ENCODE data around the gene DGAT2.

DGAT2 gene

GRCh38 chr11:75795276-75796090 lies 26.9 kb downstream of the DGAT2 start:
- H3K4me1 ChIP-seq (ENCODE audit: control insufficient read depth in 1 of 2, insufficient read depth in 2 of 2, low read length in 2 of 2) = no peaks in the 10 kb centered on the region
- no peaks in the 10 kb centered on the region for H3K27me3 ChIP-seq (ENCODE audit: low read depth, low read length)
- H3K27ac ChIP-seq (ENCODE audit: low read length) = no peak overlapping the region
- H3K36me3 ChIP-seq (ENCODE audit: control insufficient read depth in 1 of 2, insufficient read depth in 2 of 2, low read length in 2 of 2) = no peaks in the 10 kb centered on the region
- no peak overlapping the region for H3K4me3 ChIP-seq (ENCODE audit: low read depth in 1 of 2, low read length in 2 of 2)
- H3K9me3 ChIP-seq (ENCODE audit: control insufficient read depth in 1 of 2, low read length in 2 of 2) = no peaks in the 10 kb centered on the region

GRCh38 chr11:75796091-75796435 lies 27.5 kb downstream of the DGAT2 start:
- H3K4me1 ChIP-seq (ENCODE audit: control insufficient read depth in 1 of 2, insufficient read depth in 2 of 2, low read length in 2 of 2) = no peaks in the 10 kb centered on the region
- H3K36me3 ChIP-seq (ENCODE audit: control insufficient read depth in 1 of 2, insufficient read depth in 2 of 2, low read length in 2 of 2) = no peaks in the 10 kb centered on the region
- no peak overlapping the region for H3K27ac ChIP-seq (ENCODE audit: low read length)
- no peak overlapping the region for H3K4me3 ChIP-seq (ENCODE audit: low read depth in 1 of 2, low read length in 2 of 2)
- H3K27me3 ChIP-seq (ENCODE audit: low read depth, low read length) = no peaks in the 10 kb centered on the region
- H3K9me3 ChIP-seq (ENCODE audit: control insufficient read depth in 1 of 2, low read length in 2 of 2) = no peaks in the 10 kb centered on the region

DNA sequence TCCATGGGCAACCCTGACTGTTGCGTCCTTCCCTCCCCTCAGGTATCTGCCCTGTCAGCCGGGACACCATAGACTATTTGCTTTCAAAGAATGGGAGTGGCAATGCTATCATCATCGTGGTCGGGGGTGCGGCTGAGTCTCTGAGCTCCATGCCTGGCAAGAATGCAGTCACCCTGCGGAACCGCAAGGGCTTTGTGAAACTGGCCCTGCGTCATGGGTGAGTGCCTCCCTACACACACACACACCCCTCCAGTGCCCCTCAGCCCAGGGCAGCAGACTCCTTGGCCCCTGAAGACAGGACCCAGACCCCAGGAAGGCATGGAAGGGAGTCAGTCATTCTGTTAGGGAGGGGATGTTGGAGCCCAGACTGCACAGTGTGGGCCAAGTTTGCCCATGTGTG lies 28.5 kb downstream of the DGAT2 start:
- Histone ChIP-seq H3K9me3 (ENCODE audit: control insufficient read depth in 1 of 2, low read length in 2 of 2) (no peaks in the 10 kb centered on the region), H3K27ac (ENCODE audit: low read length) (no peak overlapping the region), H3K36me3 (ENCODE audit: control insufficient read depth in 1 of 2, insufficient read depth in 2 of 2, low read length in 2 of 2) (no peaks in the 10 kb centered on the region)

GRCh38 chr11:75797792-75798191 lies 29.2 kb downstream of the DGAT2 start:
- Histone ChIP-seq H3K27ac (ENCODE audit: low read length) (no peak overlapping the region), H3K9me3 (ENCODE audit: control insufficient read depth in 1 of 2, low read length in 2 of 2) (no peaks in the 10 kb centered on the region), H3K4me1 (ENCODE audit: control insufficient read depth in 1 of 2, insufficient read depth in 2 of 2, low read length in 2 of 2) (no peaks in the 10 kb centered on the region), H3K4me3 (ENCODE audit: low read depth in 1 of 2, low read length in 2 of 2) (no peak overlapping the region), H3K36me3 (ENCODE audit: control insufficient read depth in 1 of 2, insufficient read depth in 2 of 2, low read length in 2 of 2) (no peaks in the 10 kb centered on the region), H3K27me3 (ENCODE audit: low read depth, low read length) (no peaks in the 10 kb centered on the region)

More for the DNA sequence above, 28.5 kb downstream of the DGAT2 start:
- no peak overlapping the region for H3K4me3 ChIP-seq (ENCODE audit: low read depth in 1 of 2, low read length in 2 of 2)
- H3K27me3 ChIP-seq (ENCODE audit: low read depth, low read length) = no peaks in the 10 kb centered on the region
- no peaks in the 10 kb centered on the region for H3K4me1 ChIP-seq (ENCODE audit: control insufficient read depth in 1 of 2, insufficient read depth in 2 of 2, low read length in 2 of 2)

- no peaks in the 10 kb centered on the region for H3K27me3 ChIP-seq (ENCODE audit: low read depth, low read length)
- H3K27ac ChIP-seq (ENCODE audit: low read length) = no peak overlapping the region
- H3K4me1 ChIP-seq (ENCODE audit: control insufficient read depth in 1 of 2, insufficient read depth in 2 of 2, low read length in 2 of 2) = no peaks in the 10 kb centered on the region
- H3K4me3 ChIP-seq (ENCODE audit: low read depth in 1 of 2, low read length in 2 of 2) = no peak overlapping the region
- H3K36me3 ChIP-seq (ENCODE audit: control insufficient read depth in 1 of 2, insufficient read depth in 2 of 2, low read length in 2 of 2) = no peaks in the 10 kb centered on the region
- H3K9me3 ChIP-seq (ENCODE audit: control insufficient read depth in 1 of 2, low read length in 2 of 2) = no peaks in the 10 kb centered on the region
These were observed 31.6 kb downstream of the DGAT2 start for GRCh38 chr11:75800136-75800675.

DNA sequence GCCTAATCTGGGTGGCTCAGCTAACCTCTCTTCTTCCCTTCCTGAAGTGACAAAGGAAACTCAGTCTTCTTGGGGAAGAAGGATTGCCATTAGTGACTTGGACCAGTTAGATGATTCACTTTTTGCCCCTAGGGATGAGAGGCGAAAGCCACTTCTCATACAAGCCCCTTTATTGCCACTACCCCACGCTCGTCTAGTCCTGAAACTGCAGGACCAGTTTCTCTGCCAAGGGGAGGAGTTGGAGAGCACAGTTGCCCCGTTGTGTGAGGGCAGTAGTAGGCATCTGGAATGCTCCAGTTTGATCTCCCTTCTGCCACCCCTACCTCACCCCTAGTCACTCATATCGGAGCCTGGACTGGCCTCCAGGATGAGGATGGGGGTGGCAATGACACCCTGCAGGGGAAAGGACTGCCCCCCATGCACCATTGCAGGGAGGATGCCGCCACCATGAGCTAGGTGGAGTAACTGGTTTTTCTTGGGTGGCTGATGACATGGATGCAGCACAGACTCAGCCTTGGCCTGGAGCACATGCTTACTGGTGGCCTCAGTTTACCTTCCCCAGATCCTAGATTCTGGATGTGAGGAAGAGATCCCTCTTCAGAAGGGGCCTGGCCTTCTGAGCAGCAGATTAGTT lies 32.3 kb downstream of the DGAT2 start:
- H3K4me1 ChIP-seq (ENCODE audit: control insufficient read depth in 1 of 2, insufficient read depth in 2 of 2, low read length in 2 of 2) = no peaks in the 10 kb centered on the region
- no peak overlapping the region for H3K27ac ChIP-seq (ENCODE audit: low read length)
- H3K4me3 ChIP-seq (ENCODE audit: low read depth in 1 of 2, low read length in 2 of 2) = no peak overlapping the region
- H3K27me3 ChIP-seq (ENCODE audit: low read depth, low read length) = no peaks in the 10 kb centered on the region
- no peaks in the 10 kb centered on the region for H3K9me3 ChIP-seq (ENCODE audit: control insufficient read depth in 1 of 2, low read length in 2 of 2)
- no peaks in the 10 kb centered on the region for H3K36me3 ChIP-seq (ENCODE audit: control insufficient read depth in 1 of 2, insufficient read depth in 2 of 2, low read length in 2 of 2)

GRCh38 chr11:75801362-75802020 lies 32.9 kb downstream of the DGAT2 start:
- Histone ChIP-seq H3K36me3 (ENCODE audit: control insufficient read depth in 1 of 2, insufficient read depth in 2 of 2, low read length in 2 of 2) (no peaks in the 10 kb centered on the region), H3K9me3 (ENCODE audit: control insufficient read depth in 1 of 2, low read length in 2 of 2) (no peaks in the 10 kb centered on the region), H3K27me3 (ENCODE audit: low read depth, low read length) (no peaks in the 10 kb centered on the region), H3K4me3 (ENCODE audit: low read depth in 1 of 2, low read length in 2 of 2) (no peak overlapping the region), H3K27ac (ENCODE audit: low read length) (no peak overlapping the region), H3K4me1 (ENCODE audit: control insufficient read depth in 1 of 2, insufficient read depth in 2 of 2, low read length in 2 of 2) (no peaks in the 10 kb centered on the region)

DNA sequence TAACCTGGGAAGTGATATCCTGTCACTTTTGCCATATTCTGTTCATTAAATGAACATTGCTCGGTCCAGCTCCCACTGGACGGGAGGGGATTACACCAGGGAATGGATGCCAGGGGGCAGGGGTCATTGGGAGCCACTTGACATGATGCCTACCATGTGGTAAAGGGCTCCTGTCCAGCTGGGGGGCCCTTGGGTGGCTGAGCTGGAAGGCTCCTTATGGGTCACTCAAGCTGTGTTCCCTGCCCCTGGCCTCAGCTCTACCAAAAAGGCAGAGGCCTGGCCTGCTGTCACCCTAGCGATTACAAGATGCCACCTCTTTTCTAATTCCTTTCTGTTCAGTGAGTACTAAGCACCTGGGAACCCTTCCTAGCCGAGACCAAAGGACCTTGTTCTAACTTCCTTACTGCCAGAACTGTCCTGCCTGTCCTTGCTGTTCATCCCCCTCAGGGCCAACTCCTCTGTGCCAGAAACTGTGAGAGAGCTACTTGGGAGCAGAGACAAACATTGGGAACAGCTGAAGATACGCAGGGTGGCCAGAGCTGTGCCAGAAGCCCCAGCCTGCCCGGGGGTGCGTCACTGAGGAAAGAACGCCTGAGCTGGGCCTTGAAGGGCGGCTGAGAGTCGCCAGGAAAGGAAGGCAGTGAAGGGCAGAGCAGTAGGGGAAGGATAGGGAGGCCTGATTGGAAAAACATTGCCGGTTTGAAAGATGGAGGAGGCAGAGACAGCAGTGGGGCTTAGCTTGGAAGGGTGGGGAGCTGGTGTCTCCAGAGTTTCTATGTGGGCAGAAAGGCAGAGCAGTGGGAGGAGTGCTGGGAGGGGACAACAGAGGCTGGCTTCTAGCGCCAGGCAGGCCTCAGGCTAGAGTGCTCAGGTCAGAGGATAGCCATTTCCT lies 33.7 kb downstream of the DGAT2 start:
- H3K27me3 ChIP-seq (ENCODE audit: low read depth, low read length) = no peaks in the 10 kb centered on the region
- no peak overlapping the region for H3K4me3 ChIP-seq (ENCODE audit: low read depth in 1 of 2, low read length in 2 of 2)
- no peak overlapping the region for H3K27ac ChIP-seq (ENCODE audit: low read length)
- no peaks in the 10 kb centered on the region for H3K36me3 ChIP-seq (ENCODE audit: control insufficient read depth in 1 of 2, insufficient read depth in 2 of 2, low read length in 2 of 2)
- no peaks in the 10 kb centered on the region for H3K9me3 ChIP-seq (ENCODE audit: control insufficient read depth in 1 of 2, low read length in 2 of 2)
- no peaks in the 10 kb centered on the region for H3K4me1 ChIP-seq (ENCODE audit: control insufficient read depth in 1 of 2, insufficient read depth in 2 of 2, low read length in 2 of 2)

- no peak overlapping the region for H3K4me3 ChIP-seq (ENCODE audit: low read depth in 1 of 2, low read length in 2 of 2)
- no peaks in the 10 kb centered on the region for H3K9me3 ChIP-seq (ENCODE audit: control insufficient read depth in 1 of 2, low read length in 2 of 2)
- no peaks in the 10 kb centered on the region for H3K36me3 ChIP-seq (ENCODE audit: control insufficient read depth in 1 of 2, insufficient read depth in 2 of 2, low read length in 2 of 2)
- no peaks in the 10 kb centered on the region for H3K4me1 ChIP-seq (ENCODE audit: control insufficient read depth in 1 of 2, insufficient read depth in 2 of 2, low read length in 2 of 2)
- no peaks in the 10 kb centered on the region for H3K27me3 ChIP-seq (ENCODE audit: low read depth, low read length)
- H3K27ac ChIP-seq (ENCODE audit: low read length) = no peak overlapping the region
These were observed 34.6 kb downstream of the DGAT2 start for GRCh38 chr11:75802913-75803820.

DNA sequence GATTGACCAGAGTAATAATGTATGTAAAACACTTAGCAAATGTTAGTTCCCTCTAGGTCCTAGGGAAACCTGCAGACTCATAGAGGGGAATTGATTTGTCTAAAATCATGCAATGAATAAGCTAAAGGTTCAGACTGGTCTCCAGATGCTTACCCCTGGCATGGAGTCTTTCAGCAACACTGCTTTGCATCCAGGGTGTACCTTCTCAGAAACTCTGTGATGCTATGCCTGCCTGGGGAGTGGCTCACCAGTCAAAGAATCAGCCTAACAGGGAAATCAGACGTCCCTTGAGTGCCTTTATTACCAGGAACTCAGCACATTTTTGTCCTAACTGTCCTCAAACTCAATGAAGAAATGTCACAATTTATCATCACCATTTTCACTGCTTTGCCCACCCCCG lies 40.5 kb downstream of the DGAT2 start:
- Histone ChIP-seq H3K27me3 (ENCODE audit: low read depth, low read length) (no peaks in the 10 kb centered on the region), H3K9me3 (ENCODE audit: control insufficient read depth in 1 of 2, low read length in 2 of 2) (no peaks in the 10 kb centered on the region), H3K36me3 (ENCODE audit: control insufficient read depth in 1 of 2, insufficient read depth in 2 of 2, low read length in 2 of 2) (no peaks in the 10 kb centered on the region), H3K4me3 (ENCODE audit: low read depth in 1 of 2, low read length in 2 of 2) (no peak overlapping the region), H3K27ac (ENCODE audit: low read length) (no peak overlapping the region), H3K4me1 (ENCODE audit: control insufficient read depth in 1 of 2, insufficient read depth in 2 of 2, low read length in 2 of 2) (peaks cover 0 to 4% of the 10 kb centered on the region in 2 donors)
